ACHN (cell line): ENCODE results near the gene DRICH1.
A peak's percentile ranks its signal among the peaks of the same experiment; 100 is the strongest.
"Not testable (repeated sequence)": the region's sequence is repeated elsewhere in the genome, so short reads cannot be mapped to it uniquely, and the experiment has no call there.

Experiments
- DNase-seq: peaks from one replicate; pipeline ENCODE4 v3.0.0-alpha.2; 2015
- in situ Hi-C: cut with HindIII; loops from 2 replicates; pipeline ENCODE4 v1.10.0; 2017; ENCODE audit warnings: low sequenced_read_pairs, low pct_ligation_motif_present, low pct_unique_long_range_greater_than_20kb

The DRICH1 gene

GRCh38 chr22:23652711-23653110, 20.6 kb upstream of the DRICH1 start:
- in situ Hi-C loops, result no loop called here
- no peak for DNase-seq

DNA sequence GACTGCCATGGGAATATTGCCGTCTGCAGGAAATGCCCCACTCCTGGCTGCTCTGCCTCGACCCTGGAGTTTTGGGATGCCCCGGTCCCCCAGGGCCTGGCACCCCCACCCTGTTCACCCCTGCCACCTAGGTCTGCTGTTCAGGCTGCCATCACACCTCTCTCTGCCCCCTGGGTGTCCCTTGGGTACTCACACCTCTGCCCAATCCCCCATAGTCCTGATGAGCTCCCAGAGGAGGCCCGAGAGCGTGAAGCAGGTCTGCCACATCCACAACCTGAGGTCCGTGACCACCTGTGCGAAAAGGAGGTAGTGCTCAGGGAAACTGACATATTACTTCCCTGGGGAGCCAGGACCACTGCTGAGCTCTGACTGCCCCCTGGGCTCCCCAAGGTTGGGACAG, 20.2 kb upstream of the DRICH1 start:
- in situ Hi-C loops, result no loop called here
- DNase-seq, result no peak

DNA sequence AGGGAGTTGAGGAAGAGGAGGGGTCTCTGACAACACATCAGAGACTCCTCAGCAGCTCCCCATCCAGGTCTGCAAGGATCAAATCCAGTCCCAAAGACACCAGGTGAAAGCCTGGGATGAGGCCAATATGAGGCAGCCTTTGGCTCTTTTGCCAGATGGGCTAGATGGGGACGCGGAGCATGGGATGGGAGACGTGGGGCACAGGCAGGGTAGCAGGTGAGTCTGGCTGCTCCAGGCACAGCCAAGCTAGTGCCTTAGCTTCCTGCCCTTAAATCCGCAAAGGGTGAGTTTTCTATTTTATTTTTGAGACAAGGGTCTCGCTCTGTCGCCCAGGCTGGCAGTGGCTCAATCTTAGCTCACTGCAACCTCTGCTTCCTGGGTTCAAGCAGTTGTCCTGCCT, 19.6 kb upstream of the DRICH1 start:
- DNase-seq, result no peak
- in situ Hi-C loops, result no loop called here

DNA sequence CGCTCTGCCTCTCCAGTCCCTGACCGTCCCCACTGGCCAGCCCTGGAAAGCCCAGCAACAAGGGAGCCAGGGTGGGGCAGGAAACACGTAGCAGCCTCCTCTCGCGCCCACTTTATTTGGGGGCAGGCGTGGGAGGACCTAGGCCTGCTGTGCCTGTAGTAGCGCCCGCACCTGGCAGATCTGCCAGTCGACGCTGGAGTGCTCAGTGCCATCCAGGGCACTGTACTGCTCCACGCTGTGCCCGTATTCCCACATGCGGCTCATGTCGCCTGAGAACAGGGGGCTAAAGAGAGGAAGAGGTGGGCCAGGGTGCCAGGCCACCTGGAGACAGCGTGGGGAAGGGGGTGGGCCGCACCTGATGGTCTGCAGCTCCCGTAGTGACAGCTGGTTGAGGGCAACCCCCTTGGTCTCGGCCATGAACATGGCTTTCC, 17.0 kb upstream of the DRICH1 start:
- no peak for DNase-seq
- in situ Hi-C loops, result no loop called here

GRCh38 chr22:23646526-23646925, 14.4 kb upstream of the DRICH1 start:
- in situ Hi-C loops, DNase-seq: not testable (repeated sequence)

- DNase-seq, in situ Hi-C loops: not testable (repeated sequence)
Measured at GRCh38 chr22:23640206-23640605, 8.1 kb upstream of the DRICH1 start.

DNA sequence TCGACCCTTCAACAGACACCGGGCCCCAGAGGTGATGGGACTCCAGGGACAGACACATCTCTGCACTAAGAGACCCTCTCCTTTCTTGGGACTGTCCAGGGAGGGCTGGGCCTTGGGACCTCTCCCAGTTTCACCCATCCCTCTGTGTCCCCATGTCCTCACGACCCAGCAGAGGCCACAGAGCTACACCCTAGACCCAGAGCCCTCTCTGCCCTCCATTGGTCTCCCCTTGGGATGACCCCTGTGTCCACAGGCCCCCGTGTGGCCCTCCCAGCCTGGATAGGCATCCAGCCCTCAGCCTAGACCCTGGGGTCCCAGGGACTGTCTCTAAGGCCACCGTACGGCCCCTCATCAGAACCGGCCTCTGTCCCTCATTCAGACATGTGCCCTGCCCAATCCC, 7.5 kb upstream of the DRICH1 start:
- in situ Hi-C loops, result no loop called here
- no peak for DNase-seq

DNA sequence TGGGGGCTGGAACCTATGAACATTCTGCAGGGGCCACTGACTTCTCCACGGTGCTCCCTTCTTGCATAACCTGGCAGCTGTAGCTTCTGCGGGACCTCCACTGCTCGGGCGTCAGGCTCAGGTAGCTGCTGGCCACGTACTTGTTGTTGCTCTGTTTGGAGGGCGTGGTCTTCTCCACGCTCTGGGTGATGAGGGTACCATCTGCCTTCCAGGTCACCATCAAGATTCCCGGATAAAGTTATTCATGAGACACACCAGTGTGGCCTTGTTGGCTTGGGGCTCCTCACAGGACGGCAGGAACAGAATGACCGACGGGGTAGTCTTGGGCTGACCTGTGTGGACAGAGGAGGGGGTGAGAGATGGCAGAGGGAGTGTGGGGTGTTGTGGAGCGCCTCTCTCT, 6.5 kb upstream of the DRICH1 start:
- in situ Hi-C loops, result no loop called here
- DNase-seq, result no peak

DNA sequence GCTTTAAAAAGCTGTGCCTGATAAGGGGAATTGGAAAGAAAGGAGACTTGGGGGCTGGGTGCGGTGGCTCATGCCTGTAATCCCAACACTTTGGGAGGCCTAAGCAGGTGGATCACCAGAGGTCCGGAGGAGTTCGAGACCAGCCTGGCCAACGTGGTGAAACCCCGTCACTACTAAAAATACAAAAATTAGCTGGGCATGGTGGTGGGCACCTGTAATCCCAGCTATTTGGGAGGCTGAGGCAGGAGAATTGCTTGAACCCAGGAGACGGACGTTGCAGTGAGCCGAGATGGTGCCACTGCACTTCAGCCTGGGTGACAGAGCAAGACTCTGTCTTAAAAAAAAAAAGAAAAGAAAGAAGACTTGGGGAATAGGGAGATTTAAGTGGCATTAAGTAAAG, 3.2 kb upstream of the DRICH1 start:
- DNase-seq, in situ Hi-C loops: not testable (repeated sequence)

DNA sequence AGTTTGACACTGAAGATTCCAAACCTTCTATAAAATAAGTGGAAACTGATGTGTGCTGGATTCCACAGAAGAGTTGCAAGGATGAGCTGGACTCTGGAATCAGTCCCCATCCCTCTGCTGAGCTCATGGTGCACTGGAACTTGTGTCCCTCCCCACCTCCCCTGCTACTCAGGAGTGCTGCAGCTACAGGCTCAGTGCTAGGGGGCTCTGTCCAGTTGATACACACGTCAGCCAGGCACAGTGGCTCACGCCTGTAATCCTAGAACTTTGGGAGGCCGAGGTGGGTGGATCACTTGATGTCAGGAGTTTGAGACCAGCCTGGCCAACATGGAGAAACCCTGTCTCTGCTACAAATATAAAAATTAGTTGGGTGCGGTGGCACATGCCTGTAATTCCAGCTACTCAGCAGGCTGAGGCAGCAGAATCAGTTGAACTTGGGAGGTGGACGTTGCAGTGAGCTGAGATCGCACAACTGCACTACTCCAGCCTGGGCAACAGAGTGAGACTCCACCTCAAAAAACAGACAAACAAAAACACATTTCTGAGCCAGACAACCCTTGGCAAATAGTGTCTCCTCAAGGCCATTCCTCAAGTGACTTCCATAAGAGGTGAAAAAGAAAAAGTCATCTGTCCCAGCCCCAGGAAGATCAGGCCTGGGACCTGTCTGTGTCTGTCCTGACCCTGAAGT, 3.9 kb downstream of the DRICH1 start:
- DNase-seq, in situ Hi-C loops: not testable (repeated sequence)

GRCh38 chr22:23627401-23628055, 4.6 kb downstream of the DRICH1 start:
- in situ Hi-C loops, result not testable (repeated sequence)
- peak; percentile 47 for DNase-seq

DNA sequence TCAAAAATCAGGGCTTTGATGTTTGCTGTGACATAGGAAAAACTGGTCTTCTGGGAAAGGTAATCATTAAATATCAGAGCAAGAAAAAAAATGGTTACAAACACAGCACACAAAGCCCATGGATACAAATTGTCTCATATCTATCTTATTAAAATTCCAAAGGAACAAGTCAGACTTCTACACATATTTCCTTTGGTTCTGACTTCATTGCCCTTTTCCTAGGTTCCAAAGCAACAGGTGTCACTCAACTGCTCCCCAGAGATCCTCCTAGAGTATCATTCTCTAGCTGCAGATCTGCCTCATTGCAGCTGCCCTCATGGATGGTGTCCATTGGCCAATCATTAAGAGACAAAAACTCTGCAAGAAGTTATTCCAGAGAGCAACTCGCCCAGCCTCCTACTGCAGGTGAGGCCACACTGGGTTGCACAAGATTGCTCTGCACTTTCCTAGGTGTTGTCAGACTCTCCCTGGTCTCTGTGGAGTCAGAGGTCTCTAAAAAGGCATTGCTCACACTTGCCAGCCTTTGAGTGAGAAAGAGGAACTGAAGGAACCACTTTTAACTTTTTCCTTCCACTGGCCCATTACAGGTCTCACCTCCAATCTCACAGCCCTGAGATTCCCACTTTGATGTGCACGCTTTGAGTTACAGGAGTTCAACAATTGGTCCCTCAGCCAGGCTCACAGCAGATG, 5.7 kb downstream of the DRICH1 start:
- in situ Hi-C loops, result no loop called here
- no peak for DNase-seq

GRCh38 chr22:23622634-23623033, 9.5 kb downstream of the DRICH1 start:
- in situ Hi-C loops, result no loop called here
- DNase-seq, result no peak

- in situ Hi-C loops, result not testable (repeated sequence)
Measured at GRCh38 chr22:23621916-23622315, 10.2 kb downstream of the DRICH1 start.

DNA sequence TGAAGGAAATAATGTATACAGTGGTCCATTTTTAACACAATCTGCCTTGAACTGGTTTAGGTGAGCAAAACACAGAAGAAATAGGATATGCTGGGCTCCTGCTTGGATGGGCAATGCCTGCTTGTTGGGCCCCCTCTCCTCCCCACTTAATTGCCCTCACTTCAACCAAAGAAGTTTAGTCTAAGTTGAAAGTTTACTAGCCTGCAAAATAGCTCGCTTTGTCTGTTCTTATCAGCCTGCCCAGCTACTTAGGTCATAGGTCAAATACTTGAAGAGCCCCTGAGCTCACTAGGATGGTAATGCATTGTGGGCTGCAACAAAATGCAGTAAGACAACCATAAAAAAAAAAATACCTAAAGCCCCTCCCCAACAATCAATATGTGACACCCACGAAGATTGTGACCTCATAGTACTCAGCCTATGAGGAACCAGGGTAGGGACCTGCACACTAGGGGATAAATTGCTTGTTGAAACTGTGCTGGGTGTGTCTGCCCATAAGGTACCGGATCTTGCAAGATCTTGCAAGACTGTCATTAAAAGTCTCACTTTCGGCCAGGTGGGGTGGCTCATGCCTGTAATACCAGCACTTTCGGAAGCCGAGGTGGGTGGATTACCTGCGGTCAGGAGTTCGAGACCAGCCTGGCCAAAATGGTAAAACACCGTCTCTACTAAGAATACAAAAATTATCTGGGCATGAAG, 10.9 kb downstream of the DRICH1 start:
- no peak for DNase-seq

More at GRCh38 chr22:23621916-23622315, 10.2 kb downstream of the DRICH1 start:
- not testable (repeated sequence) for DNase-seq

DNA sequence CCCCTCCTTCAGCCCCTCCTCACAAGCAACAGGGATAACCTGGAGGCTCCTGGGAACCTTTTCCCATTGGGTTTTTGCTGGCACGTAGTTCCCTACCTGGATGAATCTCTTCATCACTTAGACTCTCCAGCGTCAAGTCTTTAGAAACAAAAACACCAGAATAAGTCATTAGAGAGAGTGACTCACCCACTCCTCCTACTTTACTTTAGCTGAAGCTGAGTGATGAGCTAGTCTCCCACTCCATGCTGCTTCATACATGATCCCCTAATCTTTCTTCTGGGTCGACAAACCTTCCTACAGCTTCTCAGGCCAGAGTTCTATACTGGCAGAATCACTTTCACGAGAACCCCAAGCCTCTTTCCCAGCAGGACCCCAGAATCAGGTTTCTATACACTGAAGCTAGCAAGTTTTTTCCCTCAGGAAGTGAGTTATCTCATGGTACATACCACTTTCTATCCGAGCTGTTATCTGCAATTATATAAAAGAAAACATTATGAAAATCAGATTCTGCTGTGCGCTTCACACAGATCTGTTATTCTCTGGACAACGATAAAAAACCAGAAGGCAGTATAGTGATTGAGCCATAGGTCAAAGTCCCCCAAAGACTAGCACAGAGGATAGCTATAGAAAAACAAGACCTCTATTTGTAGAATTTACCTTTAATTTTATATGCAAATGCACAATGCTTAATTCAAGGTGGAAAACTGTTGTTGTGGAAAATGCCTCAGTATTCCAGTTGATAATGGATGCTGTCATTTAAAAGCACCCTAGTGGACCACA, 18.7 kb downstream of the DRICH1 start:
- in situ Hi-C loops, result no loop called here
- no peak for DNase-seq

More for the DNA sequence above, 10.9 kb downstream of the DRICH1 start:
- in situ Hi-C loops, result no loop called here

- no peak for DNase-seq
Measured at GRCh38 chr22:23609983-23610781, 21.9 kb downstream of the DRICH1 start.

GRCh38 chr22:23608583-23608982, 23.5 kb downstream of the DRICH1 start:
- no peak for DNase-seq
- in situ Hi-C loops, result no loop called here

More at GRCh38 chr22:23609983-23610781, 21.9 kb downstream of the DRICH1 start:
- in situ Hi-C loops, result no loop called here
